Measurements from ENCODE around the gene CNOT8. TPM values are rescaled to one million over a fixed set of nuclear protein-coding genes. Genes with fewer than 3 reads are reported as not detected.

CNOT8 gene
- 10 to 100 TPM; 86.2 to 94.5 TPM for total RNA-seq

DNA sequence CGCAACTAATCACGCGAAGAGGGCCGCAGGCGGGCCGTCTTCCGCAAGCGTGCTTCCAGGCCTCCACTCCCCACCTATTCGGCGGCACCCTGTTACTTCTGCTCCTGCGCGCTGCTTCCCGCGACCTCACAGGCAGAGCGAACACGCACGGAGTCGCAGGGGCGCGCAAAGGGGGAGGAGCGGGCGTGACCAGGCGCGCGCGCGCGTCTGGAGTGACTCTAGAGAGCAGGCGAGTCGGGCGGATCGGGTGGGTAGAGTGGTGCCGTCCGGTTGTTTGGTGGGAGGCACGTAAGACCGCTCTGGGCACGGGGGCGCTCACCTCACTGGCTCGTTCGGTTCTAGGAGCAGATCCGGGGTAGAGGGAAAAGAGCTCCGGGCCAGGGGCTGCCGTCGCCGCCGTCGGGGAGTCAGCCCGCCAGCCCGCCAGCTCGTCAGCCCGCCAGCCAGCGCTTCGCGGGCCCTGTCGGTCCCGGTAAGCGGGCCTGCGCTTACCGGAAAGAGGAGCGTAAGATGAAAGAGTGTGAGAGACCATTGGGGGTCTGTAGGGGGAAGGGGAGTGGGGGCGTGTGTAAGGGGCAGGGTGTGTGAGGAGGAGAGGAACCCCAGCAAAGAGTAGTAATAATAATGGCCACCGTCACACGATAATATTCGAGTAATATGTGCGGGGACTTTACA lies at the start of gene CNOT8:
Gene CNOT8 (plus strand): TSS at position 331 of the 675 bp plus-strand sequence. CDS start 4,652 bp downstream, outside the sequence.
- peak within 1 kb of the TSS; percentile 100 for H3K27ac Mint-ChIP-seq
- H3K4me3 Mint-ChIP-seq, result peak within 1 kb of the TSS; percentile 89
- DNase-seq, result peak; percentile 98
- no peaks in the 10 kb centered on the region for H3K27me3 Mint-ChIP-seq
- POLR2A ChIA-PET, result interaction anchor here (0.6 to 2.9 kb wide), 13 partner anchors 9 to 668 kb away, joined by 3 to 28 read pairs (median 4); partner anchors contain the start of genes GALNT10, GEMIN5 and SAP30L
- peaks cover 44% of the 10 kb centered on the region for H3K36me3 Mint-ChIP-seq (ENCODE audit: low read depth)
- CTCF ChIA-PET, result no interaction called here
- H3K4me1 Mint-ChIP-seq, result peaks cover 42% of the 10 kb centered on the region
- no peaks in the 10 kb centered on the region for H3K9me3 Mint-ChIP-seq

DNA sequence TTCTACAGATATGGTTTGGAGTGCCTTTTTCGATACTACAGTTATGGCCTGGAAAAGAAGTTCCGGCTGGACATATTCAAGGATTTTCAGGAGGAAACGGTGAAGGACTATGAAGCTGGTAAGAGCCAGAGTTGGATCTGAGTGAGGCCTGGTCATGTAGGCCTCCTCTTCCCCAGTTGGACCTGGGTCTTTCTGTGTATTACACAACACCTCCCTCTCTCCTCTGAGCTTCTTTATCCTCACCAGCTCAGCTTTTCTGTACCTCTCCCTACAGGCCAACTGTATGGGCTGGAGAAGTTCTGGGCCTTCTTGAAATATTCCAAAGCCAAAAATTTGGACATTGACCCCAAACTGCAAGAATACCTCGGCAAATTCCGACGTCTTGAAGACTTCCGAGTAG lies 47.2 kb upstream of the CNOT8 start:
- no peak overlapping the region for H3K27ac Mint-ChIP-seq
- H3K4me1 Mint-ChIP-seq, result peaks cover 25% of the 10 kb centered on the region
- no peak for DNase-seq
- CTCF ChIA-PET, result interaction anchor here (0.8 to 1.2 kb wide), 3 partner anchors 27 to 161 kb away, joined by 3 to 7 read pairs (median 5); no protein-coding TSS in a partner anchor
- H3K4me3 Mint-ChIP-seq, result no peak overlapping the region
- POLR2A ChIA-PET, result interaction anchor here (0.7 kb wide), 1 partner anchor 157 kb away, joined by 3 read pairs; no protein-coding TSS in a partner anchor
- H3K27me3 Mint-ChIP-seq, result no peaks in the 10 kb centered on the region
- H3K9me3 Mint-ChIP-seq, result no peaks in the 10 kb centered on the region
- peaks cover 70% of the 10 kb centered on the region for H3K36me3 Mint-ChIP-seq (ENCODE audit: low read depth)

DNA sequence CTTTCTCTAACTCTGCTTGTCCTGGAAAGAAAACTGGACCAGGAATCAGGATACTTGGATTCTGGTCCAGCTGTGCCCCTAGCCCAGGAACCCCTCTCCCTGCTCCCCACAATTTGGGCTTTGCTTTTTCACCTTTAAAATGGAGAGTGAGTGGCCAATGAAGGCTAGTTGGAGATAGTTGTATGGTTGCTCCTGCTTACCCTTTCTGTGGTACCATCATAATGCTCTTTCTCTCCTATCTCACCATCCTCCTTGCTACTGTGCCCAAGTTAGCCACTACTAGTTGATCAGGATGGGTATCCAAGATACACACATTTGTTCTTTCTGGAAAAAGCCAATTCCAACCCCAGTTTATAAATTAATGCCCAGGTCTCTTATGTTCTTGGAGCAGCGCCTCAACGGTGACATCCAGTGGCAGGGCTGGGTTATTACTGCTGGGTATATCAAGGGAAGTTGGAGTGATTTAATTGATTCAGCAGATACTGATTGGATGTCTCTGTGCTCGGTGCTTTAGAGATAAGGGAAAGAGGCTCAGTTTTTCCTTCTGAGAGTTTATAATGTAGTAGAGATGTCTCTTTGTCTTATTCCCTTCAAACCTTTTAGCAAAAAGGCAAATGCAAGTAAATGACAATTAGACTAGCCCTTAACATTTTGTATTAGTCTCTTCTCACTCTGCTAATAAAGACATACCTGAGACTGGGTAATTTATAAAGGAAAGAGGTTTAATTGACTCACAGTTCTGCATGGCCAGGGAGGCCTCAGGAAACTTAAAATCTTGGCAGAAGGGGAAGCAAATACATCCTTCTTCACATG lies 46.6 kb upstream of the CNOT8 start:
- no peaks in the 10 kb centered on the region for H3K27me3 Mint-ChIP-seq
- ChIA-PET POLR2A (no interaction called here), CTCF (interaction anchor here (0.8 to 1.2 kb wide), 2 partner anchors 100 to 161 kb away, joined by 3 to 7 read pairs; no protein-coding TSS in a partner anchor)
- H3K9me3 Mint-ChIP-seq, result no peaks in the 10 kb centered on the region
- peak overlapping the region; percentile 61 for H3K27ac Mint-ChIP-seq
- peak; percentile 67 for DNase-seq
- peaks cover 70% of the 10 kb centered on the region for H3K36me3 Mint-ChIP-seq (ENCODE audit: low read depth)
- H3K4me1 Mint-ChIP-seq, result peaks cover 29% of the 10 kb centered on the region
- no peak overlapping the region for H3K4me3 Mint-ChIP-seq

DNA sequence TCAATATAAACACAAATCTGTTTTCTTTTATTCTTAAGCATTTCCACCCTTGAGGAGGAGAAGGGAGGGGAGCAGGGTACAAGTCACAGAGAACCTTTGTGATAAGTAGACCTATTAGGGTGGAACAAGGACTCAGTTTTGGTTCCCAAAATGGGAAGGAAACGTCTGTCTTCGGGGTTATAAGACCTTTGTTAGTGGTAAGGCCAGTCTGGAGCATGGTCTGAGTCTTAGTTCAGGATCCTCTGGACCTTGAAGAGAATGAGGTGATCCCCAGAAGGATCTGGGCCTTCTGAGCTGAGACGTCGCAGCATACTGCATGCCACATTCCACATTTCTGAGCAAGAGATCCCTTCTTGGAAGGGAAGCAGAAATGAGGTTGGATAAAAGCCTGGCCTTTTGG lies 45.3 kb upstream of the CNOT8 start:
- H3K4me1 Mint-ChIP-seq, result peaks cover 29% of the 10 kb centered on the region
- H3K27me3 Mint-ChIP-seq, result no peaks in the 10 kb centered on the region
- no peak for DNase-seq
- H3K9me3 Mint-ChIP-seq, result no peaks in the 10 kb centered on the region
- CTCF ChIA-PET, result no interaction called here
- peak overlapping the region; percentile 51 for H3K27ac Mint-ChIP-seq
- H3K4me3 Mint-ChIP-seq, result no peak overlapping the region
- peaks cover 69% of the 10 kb centered on the region for H3K36me3 Mint-ChIP-seq (ENCODE audit: low read depth)
- POLR2A ChIA-PET, result interaction anchor here (1.0 kb wide), 1 partner anchor 9 kb away, joined by 5 read pairs; no protein-coding TSS in a partner anchor

DNA sequence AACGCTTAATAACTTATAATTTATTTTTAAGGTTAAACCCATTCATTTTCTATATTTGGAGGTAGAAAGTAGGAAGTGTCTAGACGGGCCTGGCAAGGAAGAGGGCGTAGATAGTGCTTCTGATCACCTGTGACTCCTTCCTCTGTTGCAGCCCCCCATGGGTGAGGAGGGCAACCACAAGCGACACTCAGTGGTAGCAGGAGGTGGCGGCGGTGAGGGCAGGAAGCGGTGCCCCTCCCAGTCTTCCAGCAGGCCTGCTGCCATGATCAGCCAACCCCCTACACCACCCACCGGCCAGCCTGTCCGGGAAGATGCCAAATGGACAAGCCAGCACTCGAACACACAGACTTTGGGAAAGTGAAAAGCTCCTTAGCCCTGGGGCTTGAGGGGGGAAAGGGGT lies 44.7 kb upstream of the CNOT8 start:
- H3K4me1 Mint-ChIP-seq, result peaks cover 31% of the 10 kb centered on the region
- H3K27ac Mint-ChIP-seq, result peak overlapping the region; percentile 73
- peaks cover 65% of the 10 kb centered on the region for H3K36me3 Mint-ChIP-seq (ENCODE audit: low read depth)
- ChIA-PET POLR2A (interaction anchor here (0.8 to 1.0 kb wide), 2 partner anchors 9 to 45 kb away, joined by 3 to 5 read pairs; partner anchors contain the start of gene CNOT8), CTCF (interaction anchor here (0.7 kb wide), 1 partner anchor 121 kb away, joined by 3 read pairs; no protein-coding TSS in a partner anchor)
- no peaks in the 10 kb centered on the region for H3K9me3 Mint-ChIP-seq
- no peaks in the 10 kb centered on the region for H3K27me3 Mint-ChIP-seq
- H3K4me3 Mint-ChIP-seq, result no peak overlapping the region
- peak; percentile 53 for DNase-seq

DNA sequence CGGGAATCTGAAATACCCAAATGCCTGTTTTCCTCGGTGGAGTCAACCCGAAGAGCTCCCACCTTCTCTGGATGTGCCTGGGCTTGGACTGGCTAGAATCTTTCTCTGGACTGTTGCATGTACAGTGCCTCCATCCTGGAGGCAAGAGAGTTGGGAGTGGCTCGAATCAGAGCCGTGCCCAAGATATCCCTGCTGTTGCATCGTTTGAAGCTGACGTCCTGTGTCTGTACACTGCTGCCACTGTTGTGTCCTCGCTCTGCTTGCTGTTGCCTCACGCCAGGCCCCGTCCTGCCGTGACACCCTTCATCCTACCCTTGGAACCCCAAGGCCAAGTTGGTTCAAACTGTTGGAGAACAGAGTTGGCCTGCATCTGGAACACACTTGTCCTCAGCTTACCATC lies 43.4 kb upstream of the CNOT8 start:
- Mint-ChIP-seq H3K4me3 (no peak overlapping the region), H3K36me3 (ENCODE audit: low read depth) (peaks cover 67% of the 10 kb centered on the region), H3K27ac (peak overlapping the region; percentile 22), H3K4me1 (peaks cover 40% of the 10 kb centered on the region), H3K27me3 (no peaks in the 10 kb centered on the region), H3K9me3 (no peaks in the 10 kb centered on the region)
- ChIA-PET POLR2A (no interaction called here), CTCF (no interaction called here)
- DNase-seq, result no peak

DNA sequence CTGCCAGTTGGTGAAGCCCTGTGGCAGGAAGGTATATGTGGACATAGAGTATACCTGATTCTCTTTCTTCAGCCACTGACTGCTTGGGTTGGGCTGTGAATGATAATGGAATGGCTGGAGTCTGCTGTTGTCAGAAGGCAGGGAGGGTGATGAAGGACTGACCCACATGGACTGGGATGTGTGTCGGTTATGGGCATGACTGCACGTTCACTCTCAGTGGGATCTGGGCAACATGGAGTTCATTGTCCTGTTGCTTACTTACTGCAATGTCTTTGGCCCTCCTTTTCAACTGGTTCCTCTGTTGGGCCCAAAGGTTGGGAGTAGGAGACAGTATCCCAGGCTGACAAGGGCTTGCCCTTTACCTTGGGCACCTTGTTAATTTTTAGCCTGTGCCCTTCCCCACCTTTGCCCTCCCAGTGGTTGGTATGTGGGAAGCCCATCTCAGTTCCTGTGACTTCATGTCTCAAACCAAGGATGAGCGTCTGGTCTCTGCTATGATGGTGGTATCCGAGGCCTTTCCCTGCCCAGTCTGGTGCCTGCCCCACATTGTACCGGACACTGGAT lies 42.7 kb upstream of the CNOT8 start:
- no peaks in the 10 kb centered on the region for H3K27me3 Mint-ChIP-seq
- H3K4me3 Mint-ChIP-seq, result no peak overlapping the region
- POLR2A ChIA-PET, result no interaction called here
- H3K27ac Mint-ChIP-seq, result peak overlapping the region; percentile 24
- no peak for DNase-seq
- H3K9me3 Mint-ChIP-seq, result no peaks in the 10 kb centered on the region
- CTCF ChIA-PET, result no interaction called here
- peaks cover 70% of the 10 kb centered on the region for H3K36me3 Mint-ChIP-seq (ENCODE audit: low read depth)
- H3K4me1 Mint-ChIP-seq, result peaks cover 45% of the 10 kb centered on the region

DNA sequence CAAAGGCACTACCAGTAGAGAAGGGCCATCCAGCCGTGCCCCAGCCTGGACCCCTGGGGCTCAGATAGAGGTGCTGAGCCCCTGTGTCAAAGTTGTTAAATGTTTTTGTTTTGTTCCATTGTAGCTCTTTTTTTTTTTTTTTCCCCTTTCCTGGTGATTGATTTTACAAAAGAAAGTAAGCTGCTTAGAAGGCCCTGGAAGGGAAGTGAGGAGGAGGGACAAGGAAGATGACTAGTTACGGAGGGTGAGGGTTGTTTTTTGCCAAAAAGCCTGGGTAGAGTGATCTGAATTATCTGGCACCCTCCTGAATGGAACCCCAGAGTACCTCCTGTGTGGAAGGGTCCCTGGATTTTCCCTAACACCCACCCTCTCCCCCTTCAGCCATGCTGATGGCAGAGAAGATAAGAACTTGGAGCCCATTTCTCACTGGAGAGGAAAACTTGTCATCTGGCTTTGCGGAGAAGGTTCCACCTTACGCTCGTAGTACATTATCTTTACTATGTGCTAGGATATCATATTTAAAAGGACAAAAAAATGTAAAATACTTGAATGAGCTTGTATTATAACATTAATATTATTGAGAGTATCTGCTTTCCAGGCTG lies 41.4 kb upstream of the CNOT8 start:
- CTCF ChIA-PET, result interaction anchor here (1.0 kb wide), 1 partner anchor 13 kb away, joined by 3 read pairs; no protein-coding TSS in a partner anchor
- DNase-seq, result no peak
- H3K4me3 Mint-ChIP-seq, result no peak overlapping the region
- no peak overlapping the region for H3K27ac Mint-ChIP-seq
- peaks cover 65% of the 10 kb centered on the region for H3K36me3 Mint-ChIP-seq (ENCODE audit: low read depth)
- H3K4me1 Mint-ChIP-seq, result peaks cover 48% of the 10 kb centered on the region
- no peaks in the 10 kb centered on the region for H3K27me3 Mint-ChIP-seq
- H3K9me3 Mint-ChIP-seq, result no peaks in the 10 kb centered on the region
- POLR2A ChIA-PET, result interaction anchor here (1.1 kb wide), 1 partner anchor 12 kb away, joined by 3 read pairs; no protein-coding TSS in a partner anchor

DNA sequence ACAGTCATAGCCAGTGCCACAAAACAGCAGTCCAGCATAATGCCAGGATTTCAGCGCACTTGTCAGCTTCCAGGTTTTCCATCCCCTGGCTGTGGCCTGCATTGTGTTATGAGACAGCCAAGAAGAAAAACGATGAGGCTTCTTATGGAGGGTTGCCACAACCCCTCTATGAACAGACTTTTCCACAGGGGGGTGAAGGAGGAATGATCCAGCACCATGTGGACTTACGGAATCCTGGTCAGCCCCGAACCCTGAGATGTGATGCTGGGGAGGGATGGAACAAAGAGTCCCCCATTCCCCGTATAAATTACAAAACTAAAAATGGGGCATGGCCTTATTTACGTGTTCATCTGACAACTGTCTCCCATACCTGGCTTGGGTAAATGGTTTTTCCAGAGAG lies 40.6 kb upstream of the CNOT8 start:
- no peaks in the 10 kb centered on the region for H3K9me3 Mint-ChIP-seq
- no peaks in the 10 kb centered on the region for H3K27me3 Mint-ChIP-seq
- CTCF ChIA-PET, result interaction anchor here (1.0 kb wide), 1 partner anchor 12 kb away, joined by 3 read pairs; no protein-coding TSS in a partner anchor
- peaks cover 63% of the 10 kb centered on the region for H3K36me3 Mint-ChIP-seq (ENCODE audit: low read depth)
- no peak for DNase-seq
- peaks cover 42% of the 10 kb centered on the region for H3K4me1 Mint-ChIP-seq
- no peak overlapping the region for H3K4me3 Mint-ChIP-seq
- POLR2A ChIA-PET, result no interaction called here
- no peak overlapping the region for H3K27ac Mint-ChIP-seq

DNA sequence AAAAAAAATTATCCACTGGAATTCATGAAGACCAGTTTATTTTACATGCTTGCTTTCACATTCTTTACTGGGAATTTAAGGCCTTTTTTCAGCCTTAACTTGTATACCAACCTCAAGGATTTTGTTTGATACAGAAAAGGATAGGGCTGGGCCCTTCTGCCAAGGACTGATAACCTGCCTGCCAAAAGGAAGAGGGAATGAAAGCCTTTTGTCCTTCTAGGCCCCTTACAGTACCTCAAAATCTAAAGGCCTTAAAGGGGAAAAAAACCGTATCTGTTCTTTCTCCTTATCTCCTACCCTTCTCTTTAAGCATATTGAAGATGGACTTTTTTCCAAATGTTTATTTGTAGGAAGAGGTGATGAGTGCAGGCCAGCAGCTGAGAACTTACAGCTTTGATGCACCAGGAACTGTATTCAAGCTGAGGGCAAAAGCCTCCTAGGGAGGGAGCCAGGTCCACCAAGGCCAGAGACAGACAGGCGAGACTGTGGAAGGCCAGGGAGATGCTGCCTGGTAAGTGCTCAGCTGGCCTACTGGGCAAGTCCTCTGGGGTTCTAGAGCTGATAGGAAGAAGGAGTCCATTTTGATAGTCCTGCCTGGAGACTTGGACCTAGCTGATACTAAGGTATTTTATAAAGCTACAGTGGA lies 39.8 kb upstream of the CNOT8 start:
- H3K4me1 Mint-ChIP-seq, result peaks cover 34% of the 10 kb centered on the region
- no peak for DNase-seq
- H3K36me3 Mint-ChIP-seq (ENCODE audit: low read depth), result peaks cover 65% of the 10 kb centered on the region
- H3K9me3 Mint-ChIP-seq, result no peaks in the 10 kb centered on the region
- ChIA-PET POLR2A (interaction anchor here (1.6 kb wide), 1 partner anchor 11 kb away, joined by 4 read pairs; no protein-coding TSS in a partner anchor), CTCF (interaction anchor here (1.3 to 1.8 kb wide), 2 partner anchors 11 to 51 kb away, joined by 3 to 6 read pairs; no protein-coding TSS in a partner anchor)
- peak overlapping the region; percentile 47 for H3K27ac Mint-ChIP-seq
- no peaks in the 10 kb centered on the region for H3K27me3 Mint-ChIP-seq
- no peak overlapping the region for H3K4me3 Mint-ChIP-seq

DNA sequence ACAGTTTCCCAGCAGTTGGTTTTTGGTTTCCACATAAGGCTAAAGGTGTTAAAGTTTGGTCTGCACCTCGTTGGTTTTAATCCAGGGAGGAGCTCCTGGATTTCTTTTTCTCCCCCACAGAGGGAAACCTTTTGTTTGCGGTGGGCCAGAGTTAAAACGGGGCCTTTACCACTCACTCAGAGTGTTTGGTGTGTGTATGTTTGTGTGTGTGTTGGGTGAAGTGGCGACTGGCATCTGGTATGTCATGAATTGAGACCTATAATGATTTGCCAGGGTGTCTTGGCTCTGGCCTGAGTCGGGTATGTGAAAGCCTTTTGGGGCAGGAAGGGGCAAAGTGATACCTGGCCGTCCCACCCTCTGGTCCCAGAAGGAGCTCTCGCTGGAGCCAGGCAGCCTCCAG lies 38.9 kb upstream of the CNOT8 start:
- DNase-seq, result no peak
- H3K9me3 Mint-ChIP-seq, result no peaks in the 10 kb centered on the region
- H3K27ac Mint-ChIP-seq, result peak overlapping the region; percentile 47
- peaks cover 28% of the 10 kb centered on the region for H3K4me1 Mint-ChIP-seq
- H3K4me3 Mint-ChIP-seq, result no peak overlapping the region
- H3K36me3 Mint-ChIP-seq (ENCODE audit: low read depth), result peaks cover 59% of the 10 kb centered on the region
- ChIA-PET CTCF (interaction anchor here (1.3 to 1.8 kb wide), 2 partner anchors 10 to 52 kb away, joined by 3 to 6 read pairs; no protein-coding TSS in a partner anchor), POLR2A (interaction anchor here (1.6 kb wide), 1 partner anchor 10 kb away, joined by 4 read pairs; no protein-coding TSS in a partner anchor)
- H3K27me3 Mint-ChIP-seq, result no peaks in the 10 kb centered on the region

DNA sequence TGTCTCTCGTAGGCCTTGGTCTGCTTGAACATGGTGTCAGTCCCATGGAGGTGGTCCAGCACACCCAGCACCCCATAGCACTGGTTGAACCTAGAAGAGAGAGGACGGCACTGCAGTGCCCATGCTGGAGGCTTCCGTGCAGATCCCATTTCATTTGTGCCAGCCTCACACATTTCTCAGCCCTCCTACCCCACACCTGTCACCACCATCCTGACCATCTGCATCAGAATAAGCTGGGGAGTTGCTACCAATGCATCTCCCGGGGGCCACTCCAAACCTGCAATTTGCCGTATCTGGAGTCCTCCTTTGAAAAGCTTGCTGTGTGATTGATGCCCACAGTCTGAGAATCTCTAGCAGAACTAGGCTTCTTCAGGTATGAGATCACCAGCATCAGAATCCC lies 38.0 kb upstream of the CNOT8 start:
- Mint-ChIP-seq H3K4me3 (no peak overlapping the region), H3K27me3 (no peaks in the 10 kb centered on the region), H3K27ac (peak overlapping the region; percentile 21), H3K4me1 (peaks cover 28% of the 10 kb centered on the region), H3K9me3 (no peaks in the 10 kb centered on the region), H3K36me3 (ENCODE audit: low read depth) (peaks cover 51% of the 10 kb centered on the region)
- ChIA-PET CTCF (no interaction called here), POLR2A (no interaction called here)
- DNase-seq, result no peak

Measured in activated CD4-positive, alpha-beta memory T cell treated with anti-CD3 and anti-CD28 coated beads, Interleukin-2, amount 10 ng/mL, durations not matched to agents 7 days and 5 days (primary cell).